ENCODE data around the gene C13orf46. TPM values are rescaled to one million over a fixed set of nuclear protein-coding genes. Genes with fewer than 3 reads are reported as not detected.

C13orf46 gene
- polyA plus RNA-seq (2011; rRNA removed) (0.58 and 0.65 TPM in 2 replicates), polyA minus RNA-seq (2011; rRNA and poly(A)+ RNA removed) (1.0 and 1.1 TPM in 2 replicates)

GRCh38 chr13:113973218-113974164 is at the start of gene C13orf46:
C13orf46 (minus strand) TSS chr13:113974076; CDS start chr13:113973997, 79 bp downstream.
- no peaks in the 10 kb centered on the region for H3K27me3 ChIP-seq (ENCODE audit: control insufficient read depth, insufficient read depth, low read length)
- H3K36me3 ChIP-seq (ENCODE audit: control insufficient read depth, insufficient read depth, low read length) = peaks cover 31% of the 10 kb centered on the region
- H3K4me3 ChIP-seq (ENCODE audit: low read depth, low read length) = no peak within 1 kb of the TSS
- POLR2A ChIA-PET = no interaction called here
- no peak for TF ChIP-seq CTCF (IDR thresholded peaks at IDR 0.05; ENCODE audit: insufficient read depth, low read depth, low read length)
- DNase-seq (ENCODE audit: low read depth) = no peak
- CTCF ChIA-PET = interaction anchor here (0.9 kb wide), 1 partner anchor 20 kb away, joined by 3 read pairs; no protein-coding TSS in a partner anchor

GRCh38 chr13:114022876-114023275 is 49.0 kb upstream of the C13orf46 start:
- POLR2A ChIA-PET = no interaction called here
- H3K27me3 ChIP-seq (ENCODE audit: control insufficient read depth, insufficient read depth, low read length) = no peaks in the 10 kb centered on the region
- CTCF ChIA-PET = no interaction called here
- DNase-seq (ENCODE audit: low read depth) = peak; percentile 27
- no peak for TF ChIP-seq CTCF (IDR thresholded peaks at IDR 0.05; ENCODE audit: insufficient read depth, low read depth, low read length)
- peaks cover 45% of the 10 kb centered on the region for H3K36me3 ChIP-seq (ENCODE audit: control insufficient read depth, insufficient read depth, low read length)
- H3K4me3 ChIP-seq (ENCODE audit: low read depth, low read length) = no peak overlapping the region

- TF ChIP-seq CTCF (IDR thresholded peaks at IDR 0.05; ENCODE audit: insufficient read depth, low read depth, low read length) = no peak
- DNase-seq (ENCODE audit: low read depth) = no peak
- Histone ChIP-seq H3K27me3 (ENCODE audit: control insufficient read depth, insufficient read depth, low read length) (no peaks in the 10 kb centered on the region), H3K4me3 (ENCODE audit: low read depth, low read length) (no peak overlapping the region), H3K36me3 (ENCODE audit: control insufficient read depth, insufficient read depth, low read length) (peaks cover 47% of the 10 kb centered on the region)
- ChIA-PET POLR2A (no interaction called here), CTCF (no interaction called here)
These were observed 48.4 kb upstream of the C13orf46 start for GRCh38 chr13:114022309-114022669.

GRCh38 chr13:114021464-114022308 is 47.8 kb upstream of the C13orf46 start:
- Histone ChIP-seq H3K27me3 (ENCODE audit: control insufficient read depth, insufficient read depth, low read length) (no peaks in the 10 kb centered on the region), H3K4me3 (ENCODE audit: low read depth, low read length) (no peak overlapping the region), H3K36me3 (ENCODE audit: control insufficient read depth, insufficient read depth, low read length) (peaks cover 52% of the 10 kb centered on the region)
- no peak for TF ChIP-seq CTCF (IDR thresholded peaks at IDR 0.05; ENCODE audit: insufficient read depth, low read depth, low read length)
- DNase-seq (ENCODE audit: low read depth) = no peak
- ChIA-PET CTCF (interaction anchor here (0.8 kb wide), 1 partner anchor 94 kb away, joined by 3 read pairs; no protein-coding TSS in a partner anchor), POLR2A (no interaction called here)
